Ovary (tissue), 9 donors: Measurements from ENCODE around the gene SYNDIG1L. TPM values are rescaled to one million over a fixed set of nuclear protein-coding genes. Genes with fewer than 3 reads are reported as not detected.

ENCODE experiments used
- DNase-seq, 5 donors: peaks; one replicate each; pipeline ENCODE4 v3.0.0-alpha.2; 2019 to 2020
- H3K27ac ChIP-seq, 2 donors: fragments of 200-600 bp; one replicate each; pipeline versions ENCODE4 v1.5.1 to v1.8.0; 2019 to 2022
- H3K27me3 ChIP-seq: fragments of 200-600 bp; one replicate; pipeline ENCODE4 v1.8.0; 2022
- H3K36me3 ChIP-seq: fragments of 200-600 bp; sonication (generic); one replicate; pipeline ENCODE4 v1.5.1; 2019
- H3K4me1 ChIP-seq: one replicate; pipeline ENCODE4 v1.8.1; 2013; ENCODE audit warnings: mild to moderate bottlenecking, moderate library complexity; ENCODE audit not compliant: insufficient read depth
- H3K4me3 ChIP-seq: fragments of 200-600 bp; sonication (generic); one replicate; pipeline ENCODE4 v1.5.1; 2017
- H3K9me3 ChIP-seq, 2 donors: fragments of 200-600 bp in 1 of 2; sonication (generic) in 1 of 2; one replicate each; pipeline versions ENCODE4 v1.5.1 to v1.8.1; 2013 to 2019; ENCODE audit warnings: mild to moderate bottlenecking in 1 of 2, moderate library complexity in 1 of 2
- EP300 ChIP-seq: sonication (generic); formaldehyde crosslinking; IDR thresholded peaks from one replicate; pipeline ENCODE4 v1.6.1; 2017; ENCODE audit warnings: antibody characterized with exemption
- POLR2A ChIP-seq: fragments of 450-650 bp; IDR thresholded peaks from one replicate; pipeline ENCODE4 v1.6.1; 2017; ENCODE audit warnings: antibody characterized with exemption, mild to moderate bottlenecking, moderate library complexity
- WGBS, 3 donors: extraction: QIAGEN DNeasy Blood & Tissue Kit in 1 of 3; methylation state at CpG; one replicate each; pipeline versions ENCODE4 v1.1.5 to v1.1.7; 2013 to 2017; 5-methylcytosine and 5-hydroxymethylcytosine counted together
- intact Hi-C, 4 donors: fragments of 100-400 bp; cut with DNase I; formaldehyde crosslinking; loops; one replicate each; pipeline versions ENCODE4 v1.11.0 to v1.15.1; 2022 to 2023
- polyA plus RNA-seq, 2 donors: library from polyadenylated mRNA; stranded (reverse); fragments of 200-250 nt in 1 of 2; fragments of 350-450 nt in 1 of 2; fragmentation: Illumina TruSeq in 1 of 2; extraction: RNeasy Lipid Tissue Mini Kit (QIAGEN cat#74804) in 1 of 2; gene quantifications; one replicate each; pipeline ENCODE4 v1.2.3, GENCODE V29; 2013 to 2014
- total RNA-seq, 7 donors: library from RNA; depleted of rRNA in 2 of 7; stranded (reverse); fragments of >200 nt in 2 of 7; fragmentation: NEBNext Ultra II Directional in 3 of 7; extraction: Animal tissue kit (Norgen Biotek cat#: 25700) in 3 of 7; gene quantifications; one replicate each; pipeline versions ENCODE4 v1.1.0 to v1.2.4, GENCODE V29; 2016 to 2023
- TF ChIP-seq, protein P1 (sequence below), 3 donors: fragments of 450-650 bp in 2 of 3; fragments of 200-600 bp in 1 of 3; IDR thresholded peaks; one replicate each; pipeline versions ENCODE4 v1.5.1 to v1.8.0; 2016 to 2022; ENCODE audit warnings: antibody characterized with exemption in 3 of 3, mild to moderate bottlenecking in 1 of 3
- donor health status: DM: no; HTN: no; CAD: no; lungs with moderate emphysema.
- donor health status: DM: no; HTN: no; CAD: no.
- donor health status: Bipolar disorder and iron deficiency.
- donor health status: DM: yes; HTN: yes; CAD: no.
- donor health status: DM: no; HTN: no; CAD: no.
- donor health status: DM: yes; HTN: yes; CAD: no.

Gene SYNDIG1L
- total and polyA plus RNA-seq, 9 donors: 0.10 to 0.35 (median 0.28) TPM; not detected in 2

GRCh38 chr14:74356892-74357575 is 69.0 kb downstream of the SYNDIG1L start:
- DNase-seq: no peak
- intact Hi-C loops: no loop called here

More at GRCh38 chr14:74356892-74357575, 69.0 kb downstream of the SYNDIG1L start:
- Histone ChIP-seq H3K27ac (no peak overlapping the region), H3K9me3 (no peaks in the 10 kb centered on the region), H3K27me3 (no peaks in the 10 kb centered on the region), H3K4me1 (no peaks in the 10 kb centered on the region), H3K4me3 (no peak overlapping the region), H3K36me3 (no peaks in the 10 kb centered on the region)
- TF ChIP-seq, protein P1, sequence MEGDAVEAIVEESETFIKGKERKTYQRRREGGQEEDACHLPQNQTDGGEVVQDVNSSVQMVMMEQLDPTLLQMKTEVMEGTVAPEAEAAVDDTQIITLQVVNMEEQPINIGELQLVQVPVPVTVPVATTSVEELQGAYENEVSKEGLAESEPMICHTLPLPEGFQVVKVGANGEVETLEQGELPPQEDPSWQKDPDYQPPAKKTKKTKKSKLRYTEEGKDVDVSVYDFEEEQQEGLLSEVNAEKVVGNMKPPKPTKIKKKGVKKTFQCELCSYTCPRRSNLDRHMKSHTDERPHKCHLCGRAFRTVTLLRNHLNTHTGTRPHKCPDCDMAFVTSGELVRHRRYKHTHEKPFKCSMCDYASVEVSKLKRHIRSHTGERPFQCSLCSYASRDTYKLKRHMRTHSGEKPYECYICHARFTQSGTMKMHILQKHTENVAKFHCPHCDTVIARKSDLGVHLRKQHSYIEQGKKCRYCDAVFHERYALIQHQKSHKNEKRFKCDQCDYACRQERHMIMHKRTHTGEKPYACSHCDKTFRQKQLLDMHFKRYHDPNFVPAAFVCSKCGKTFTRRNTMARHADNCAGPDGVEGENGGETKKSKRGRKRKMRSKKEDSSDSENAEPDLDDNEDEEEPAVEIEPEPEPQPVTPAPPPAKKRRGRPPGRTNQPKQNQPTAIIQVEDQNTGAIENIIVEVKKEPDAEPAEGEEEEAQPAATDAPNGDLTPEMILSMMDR (IDR thresholded peaks at IDR 0.05): no peak
- no peak for TF ChIP-seq POLR2A
- TF ChIP-seq EP300: no peak
- WGBS, 3 donors: 91 to 93% (median 92%) methylated on average over 32 of the region's 32 CpGs

Other genes starting within 250 kb of the SYNDIG1L start
- gene VSX2, start 186.8 kb downstream of the SYNDIG1L start, total RNA-seq: not detected
- not detected for gene VSX2, start 186.8 kb downstream of the SYNDIG1L start, polyA plus RNA-seq
- gene ABCD4, start 123.3 kb downstream of the SYNDIG1L start, total RNA-seq: 10 to 100 TPM; 42.2 to 54.4 (median 45.8) TPM
- gene ABCD4, start 123.3 kb downstream of the SYNDIG1L start, polyA plus RNA-seq: 10 to 100 TPM; 33.5 to 50.5 TPM
- under 1 TPM in 1 of 7 donors, not detected in 6; 0.23 TPM for gene VRTN, start 77.7 kb downstream of the SYNDIG1L start, total RNA-seq
- gene VRTN, start 77.7 kb downstream of the SYNDIG1L start, polyA plus RNA-seq: under 1 TPM in 1 of 2 donors, not detected in 1; 0.19 TPM
- gene NPC2, start 67.1 kb upstream of the SYNDIG1L start, total RNA-seq: 100 to 1,000 TPM; 175 to 422 (median 222) TPM
- 100 to 1,000 TPM; 329 to 506 TPM for gene NPC2, start 67.1 kb upstream of the SYNDIG1L start, polyA plus RNA-seq
- gene ISCA2, start 67.6 kb upstream of the SYNDIG1L start, total RNA-seq: 10 to 100 TPM; 11.7 to 32.7 (median 26.9) TPM
- 10 to 100 TPM; 23.2 to 47.4 TPM for gene ISCA2, start 67.6 kb upstream of the SYNDIG1L start, polyA plus RNA-seq
- gene LTBP2, start 186.0 kb upstream of the SYNDIG1L start, total RNA-seq: 10 to 100 TPM; 31.4 to 85.0 (median 61.7) TPM
- gene LTBP2, start 186.0 kb upstream of the SYNDIG1L start, polyA plus RNA-seq: 10 to 100 TPM; 32.2 to 37.8 TPM